DOHH2 (cell line): ENCODE results near the gene FRAS1.

Experiments used
- H3F3A ChIP-seq: fragments of 200-600 bp; sonication (generic), shearing (Covaris generic); 2 replicates; pipeline ENCODE4 v1.6.0; 2016; ENCODE audit warnings: antibody characterized with exemption, mild to moderate bottlenecking; ENCODE audit not compliant: control insufficient read depth, insufficient read depth
- H3K27ac ChIP-seq: fragments of 200-600 bp; sonication (generic); 2 replicates; pipeline ENCODE4 v1.5.1; 2014; ENCODE audit warnings: low read depth, mild to moderate bottlenecking, low read length, moderate library complexity
- H3K27me3 ChIP-seq: fragments of 200-600 bp; sonication (generic); 2 replicates; pipeline ENCODE4 v1.6.1; 2014; ENCODE audit warnings: mild to moderate bottlenecking, low read length, mixed read lengths; ENCODE audit not compliant: control insufficient read depth
- H3K36me3 ChIP-seq: fragments of 200-600 bp; sonication (generic); 2 replicates; pipeline ENCODE4 v1.6.1; 2014; ENCODE audit warnings: mild to moderate bottlenecking, low read length, moderate library complexity, mixed read lengths; ENCODE audit not compliant: control insufficient read depth
- H3K4me1 ChIP-seq: fragments of 200-600 bp; sonication (generic); 2 replicates; pipeline ENCODE4 v1.6.1; 2014; ENCODE audit warnings: mild to moderate bottlenecking, low read length, mixed read lengths; ENCODE audit not compliant: control insufficient read depth
- H3K4me2 ChIP-seq: fragments of 200-600 bp; sonication (generic); 2 replicates; pipeline ENCODE4 v1.6.0; 2014; ENCODE audit warnings: mild to moderate bottlenecking, low read length, moderate library complexity
- H3K4me3 ChIP-seq: fragments of 200-600 bp; sonication (generic); 2 replicates; pipeline ENCODE4 v1.5.1; 2014; ENCODE audit warnings: mild to moderate bottlenecking, low read length, mixed read lengths
- H3K79me2 ChIP-seq: fragments of 200-600 bp; sonication (generic); 2 replicates; pipeline ENCODE4 v1.6.1; 2014; ENCODE audit warnings: mild to moderate bottlenecking, low read length, mixed read lengths; ENCODE audit not compliant: control insufficient read depth
- H3K9me2 ChIP-seq: fragments of 200-600 bp; sonication (generic); replicated peaks from 2 replicates; pipeline ENCODE4 v1.6.1; 2014; ENCODE audit warnings: mild to moderate bottlenecking, low read length, mixed read lengths; ENCODE audit not compliant: control insufficient read depth
- H3K9me3 ChIP-seq: fragments of 200-600 bp; sonication (generic); 2 replicates; pipeline ENCODE4 v1.6.1; 2014; ENCODE audit warnings: antibody characterized with exemption, low read length, mixed read lengths; ENCODE audit not compliant: control insufficient read depth, insufficient read depth
- H4K20me1 ChIP-seq: fragments of 200-600 bp; sonication (generic); 2 replicates; pipeline ENCODE4 v1.6.0; 2014; ENCODE audit warnings: low read depth, mild to moderate bottlenecking, antibody characterized with exemption, low read length, moderate library complexity; ENCODE audit not compliant: control insufficient read depth, insufficient read depth
- EZH2phosphoT487 ChIP-seq: fragments of 200-600 bp; sonication (generic); IDR thresholded peaks from 2 replicates; pipeline ENCODE4 v1.6.1; 2017; ENCODE audit warnings: borderline replicate concordance, mild to moderate bottlenecking, antibody characterized with exemption, low read length, moderate library complexity, mixed read lengths
- TF ChIP-seq, protein P1 (sequence below): fragments of 200-600 bp; sonication (generic); IDR thresholded peaks from one replicate; pipeline ENCODE4 v1.5.1; 2014; ENCODE audit warnings: antibody characterized with exemption, mild to moderate bottlenecking, low read depth, low read length; ENCODE audit not compliant: poor library complexity, severe bottlenecking

The FRAS1 gene

DNA sequence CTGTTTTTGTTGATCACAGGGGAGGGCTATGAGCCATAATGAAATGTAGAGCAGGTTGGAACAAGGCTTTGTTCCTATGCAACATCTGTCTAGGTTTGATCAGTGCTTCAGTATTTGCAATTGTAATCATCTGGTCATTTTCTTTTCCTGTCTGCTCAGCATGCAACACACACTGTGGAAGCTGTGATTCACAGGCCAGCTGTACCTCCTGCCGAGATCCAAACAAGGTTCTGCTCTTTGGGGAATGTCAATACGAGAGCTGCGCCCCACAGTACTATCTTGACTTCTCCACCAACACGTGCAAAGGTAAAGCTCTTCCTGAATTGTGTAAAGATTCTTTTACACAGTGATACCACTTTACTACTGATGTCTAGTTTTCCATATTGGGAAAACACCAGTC is 312.6 kb downstream of the FRAS1 start:
- Histone ChIP-seq H3K4me1 (no peaks in the 10 kb centered on the region), H4K20me1 (no peaks in the 10 kb centered on the region), H3K79me2 (no peaks in the 10 kb centered on the region), H3K27me3 (no peaks in the 10 kb centered on the region), H3K27ac (no peak overlapping the region), H3F3A (no peaks in the 10 kb centered on the region), H3K4me2 (no peak overlapping the region), H3K36me3 (no peaks in the 10 kb centered on the region), H3K9me2 (no peaks in the 10 kb centered on the region), H3K9me3 (no peaks in the 10 kb centered on the region), H3K4me3 (no peak overlapping the region)
- no peak for TF ChIP-seq EZH2phosphoT487
- TF ChIP-seq, protein P1, sequence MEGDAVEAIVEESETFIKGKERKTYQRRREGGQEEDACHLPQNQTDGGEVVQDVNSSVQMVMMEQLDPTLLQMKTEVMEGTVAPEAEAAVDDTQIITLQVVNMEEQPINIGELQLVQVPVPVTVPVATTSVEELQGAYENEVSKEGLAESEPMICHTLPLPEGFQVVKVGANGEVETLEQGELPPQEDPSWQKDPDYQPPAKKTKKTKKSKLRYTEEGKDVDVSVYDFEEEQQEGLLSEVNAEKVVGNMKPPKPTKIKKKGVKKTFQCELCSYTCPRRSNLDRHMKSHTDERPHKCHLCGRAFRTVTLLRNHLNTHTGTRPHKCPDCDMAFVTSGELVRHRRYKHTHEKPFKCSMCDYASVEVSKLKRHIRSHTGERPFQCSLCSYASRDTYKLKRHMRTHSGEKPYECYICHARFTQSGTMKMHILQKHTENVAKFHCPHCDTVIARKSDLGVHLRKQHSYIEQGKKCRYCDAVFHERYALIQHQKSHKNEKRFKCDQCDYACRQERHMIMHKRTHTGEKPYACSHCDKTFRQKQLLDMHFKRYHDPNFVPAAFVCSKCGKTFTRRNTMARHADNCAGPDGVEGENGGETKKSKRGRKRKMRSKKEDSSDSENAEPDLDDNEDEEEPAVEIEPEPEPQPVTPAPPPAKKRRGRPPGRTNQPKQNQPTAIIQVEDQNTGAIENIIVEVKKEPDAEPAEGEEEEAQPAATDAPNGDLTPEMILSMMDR = no peak

DNA sequence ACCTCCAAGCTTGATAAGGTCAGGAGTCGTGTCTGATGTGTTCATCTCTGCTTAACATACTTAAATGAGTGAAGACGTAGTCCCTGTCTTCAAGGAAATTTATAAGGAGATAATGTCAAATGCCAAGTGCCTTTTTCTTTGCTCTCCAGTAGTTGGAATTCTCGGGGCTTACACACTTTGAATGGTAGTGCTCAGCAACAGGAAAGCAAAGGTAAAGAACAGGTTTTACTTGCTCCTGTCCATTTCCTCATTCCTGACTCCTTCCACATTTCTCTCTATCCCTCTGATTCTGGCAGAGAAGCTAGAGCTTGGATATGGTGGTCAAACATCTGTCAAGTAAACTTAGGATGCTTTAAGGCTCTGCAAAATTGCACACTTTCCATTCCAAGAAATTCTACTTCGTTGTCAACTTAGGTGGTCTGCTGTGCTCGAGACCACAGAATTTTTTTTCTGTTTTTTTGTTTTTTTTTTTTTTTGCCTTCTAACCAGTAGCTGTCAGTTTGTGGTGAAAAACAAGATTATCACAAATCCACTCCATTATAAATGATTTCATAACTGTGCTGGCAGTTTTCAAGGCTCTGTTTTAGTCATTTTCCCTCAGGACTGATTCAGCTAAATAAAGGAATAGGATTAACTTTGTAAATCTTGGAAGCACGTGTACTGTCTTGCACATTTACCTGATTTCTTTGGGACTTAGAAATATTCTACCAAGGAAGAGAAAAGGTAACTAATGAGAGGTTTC is 313.7 kb downstream of the FRAS1 start:
- H3F3A ChIP-seq = no peaks in the 10 kb centered on the region
- H3K79me2 ChIP-seq = no peaks in the 10 kb centered on the region
- no peaks in the 10 kb centered on the region for H3K36me3 ChIP-seq
- no peak overlapping the region for H3K4me2 ChIP-seq
- H3K27ac ChIP-seq = no peak overlapping the region
- no peaks in the 10 kb centered on the region for H4K20me1 ChIP-seq
- H3K9me2 ChIP-seq = no peaks in the 10 kb centered on the region
- H3K9me3 ChIP-seq = no peaks in the 10 kb centered on the region
- H3K27me3 ChIP-seq = no peaks in the 10 kb centered on the region
- TF ChIP-seq, protein P1 = no peak
- TF ChIP-seq EZH2phosphoT487 = no peak
- H3K4me3 ChIP-seq = no peak overlapping the region
- no peaks in the 10 kb centered on the region for H3K4me1 ChIP-seq

DNA sequence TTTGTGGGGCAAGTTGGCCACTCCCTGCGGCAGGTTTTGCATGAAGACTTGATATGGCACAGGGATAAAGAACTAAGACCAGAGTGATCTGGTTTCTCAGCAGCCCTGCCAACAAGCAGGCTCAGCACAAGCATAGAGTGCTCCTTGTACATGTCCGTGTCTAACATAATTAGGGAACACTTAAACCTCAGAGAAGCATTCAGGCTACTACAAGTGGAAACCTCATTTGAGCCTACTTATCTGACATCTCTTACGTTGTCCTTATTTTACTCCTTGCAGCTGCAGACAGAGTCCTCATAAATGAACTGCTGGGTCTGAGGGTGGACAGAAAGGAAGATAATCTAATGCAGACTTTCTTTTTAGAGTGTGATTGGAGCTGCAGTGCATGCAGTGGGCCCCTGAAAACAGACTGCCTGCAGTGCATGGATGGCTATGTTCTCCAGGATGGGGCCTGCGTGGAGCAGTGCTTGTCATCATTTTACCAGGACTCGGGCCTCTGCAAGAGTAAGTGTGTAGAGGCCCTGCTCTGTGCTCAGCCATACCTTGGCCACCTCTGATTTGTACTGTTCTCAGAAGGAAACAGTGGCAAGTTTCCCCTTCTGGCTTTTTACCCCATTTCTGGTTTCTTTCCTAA is 315.3 kb downstream of the FRAS1 start:
- Histone ChIP-seq H3F3A (no peaks in the 10 kb centered on the region), H3K9me2 (no peaks in the 10 kb centered on the region), H3K4me2 (no peak overlapping the region), H3K9me3 (no peaks in the 10 kb centered on the region), H3K36me3 (no peaks in the 10 kb centered on the region), H3K27me3 (no peaks in the 10 kb centered on the region), H3K4me1 (no peaks in the 10 kb centered on the region), H4K20me1 (no peaks in the 10 kb centered on the region), H3K27ac (no peak overlapping the region), H3K4me3 (no peak overlapping the region), H3K79me2 (no peaks in the 10 kb centered on the region)
- TF ChIP-seq, protein P1 = no peak
- TF ChIP-seq EZH2phosphoT487 = no peak
